Activated CD8-positive, alpha-beta memory T cell treated with anti-CD3 and anti-CD28 coated beads for 36 hours (primary cell): Measurements from ENCODE around the gene FGD1. TPM values are rescaled to one million over a fixed set of nuclear protein-coding genes. Genes with fewer than 3 reads are reported as not detected.

Experiments
- CTCF ChIA-PET: fragments of 350-600 bp; sonication (Branson Sonifier 250); formaldehyde crosslinking; loops from one replicate; lab custom pipeline; 2021; ENCODE audit warnings: antibody characterized with exemption; lab: Charles Lee
- POLR2A ChIA-PET: fragments of 350-600 bp; sonication (Branson Sonifier 250); formaldehyde crosslinking; loops from one replicate; lab custom pipeline; 2021; ENCODE audit warnings: antibody characterized with exemption; lab: Charles Lee
- total RNA-seq, 2 experiments: library from RNA; stranded (reverse); gene quantifications; one replicate each; pipeline ENCODE4 v1.2.3, GENCODE V29; 2021

Gene FGD1
- total RNA-seq, 2 experiments from 2014 or later, result 0.04 TPM; not detected in 1

DNA sequence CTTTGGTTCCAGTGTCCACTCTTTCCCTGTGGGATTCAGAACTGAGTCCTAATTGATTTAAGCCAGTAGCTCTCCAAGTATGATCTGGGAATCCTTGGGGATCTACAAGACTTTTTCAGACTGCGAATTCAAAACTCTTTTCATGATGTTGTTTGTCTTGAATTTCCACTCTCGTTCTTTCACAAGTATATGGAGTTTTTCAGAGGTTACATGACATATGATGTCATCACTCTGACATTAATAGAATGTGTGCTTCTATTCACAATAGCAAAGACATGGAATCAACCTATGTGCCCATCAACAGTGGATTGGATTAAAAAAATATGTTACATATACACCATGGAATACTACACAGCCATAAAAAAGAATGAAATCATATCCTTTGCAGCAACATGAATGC is 79.1 kb downstream of the FGD1 start:
- POLR2A ChIA-PET, result no interaction called here
- CTCF ChIA-PET, result no interaction called here

DNA sequence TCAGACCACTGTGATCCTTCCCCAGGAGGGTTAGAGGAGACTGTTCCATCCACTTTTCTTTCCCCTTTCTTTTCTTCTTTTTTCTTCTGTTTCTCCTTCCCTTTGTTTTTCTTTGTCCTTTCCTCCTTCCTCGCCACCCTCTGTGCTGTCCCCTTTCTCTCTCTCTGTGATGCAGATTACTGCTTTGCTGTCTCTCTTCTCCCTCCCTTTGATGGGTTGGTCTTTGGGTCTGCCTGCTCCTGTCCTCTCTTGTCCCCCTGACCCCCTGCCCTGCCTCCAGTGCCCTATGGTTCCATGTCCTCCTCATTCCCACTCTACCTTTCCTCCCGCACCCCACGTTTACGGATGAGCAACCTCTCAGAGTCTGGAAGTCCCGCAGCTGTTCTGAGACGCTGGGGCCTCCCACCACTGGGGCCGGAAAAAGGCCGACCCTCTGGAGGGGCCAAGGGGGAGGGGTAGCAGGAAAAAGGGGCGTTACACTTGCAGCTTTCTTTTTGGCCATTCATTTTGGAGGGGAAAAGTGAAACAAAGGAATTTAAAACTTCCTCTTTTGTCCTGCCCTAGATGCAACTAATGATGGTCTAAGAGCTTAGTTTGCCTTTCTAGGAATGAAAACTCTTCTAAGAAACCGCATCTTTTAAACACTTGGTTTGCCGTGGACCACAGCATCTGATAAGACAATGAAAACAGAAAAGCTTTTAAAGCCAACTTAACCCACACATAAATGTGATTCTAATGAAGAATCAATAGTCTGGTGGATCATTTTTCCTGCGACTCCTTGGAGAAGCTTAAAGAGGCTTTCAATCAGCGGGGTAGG is 80.3 kb downstream of the FGD1 start:
- POLR2A ChIA-PET, result no interaction called here
- CTCF ChIA-PET, result no interaction called here

DNA sequence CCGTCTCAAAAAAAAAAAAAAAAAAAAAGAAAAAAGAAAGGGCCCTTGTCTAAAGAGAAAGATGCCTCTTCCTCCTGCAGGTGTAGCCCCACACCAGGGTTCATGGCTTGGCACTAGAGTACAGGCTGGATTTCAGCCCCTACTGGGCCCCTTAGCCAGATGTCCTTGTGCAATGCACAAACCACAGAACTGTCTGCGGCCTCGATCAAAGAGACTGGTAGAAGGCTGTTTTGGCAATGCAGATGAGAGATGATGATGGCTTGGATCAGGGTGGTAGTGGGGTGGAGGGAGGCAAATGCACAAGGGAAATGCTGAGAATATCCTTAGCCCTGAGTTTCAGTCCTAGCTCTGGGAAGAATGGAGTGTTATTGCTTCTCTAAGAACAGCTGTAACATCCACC is 82.3 kb downstream of the FGD1 start:
- CTCF ChIA-PET, result no interaction called here
- POLR2A ChIA-PET, result no interaction called here

DNA sequence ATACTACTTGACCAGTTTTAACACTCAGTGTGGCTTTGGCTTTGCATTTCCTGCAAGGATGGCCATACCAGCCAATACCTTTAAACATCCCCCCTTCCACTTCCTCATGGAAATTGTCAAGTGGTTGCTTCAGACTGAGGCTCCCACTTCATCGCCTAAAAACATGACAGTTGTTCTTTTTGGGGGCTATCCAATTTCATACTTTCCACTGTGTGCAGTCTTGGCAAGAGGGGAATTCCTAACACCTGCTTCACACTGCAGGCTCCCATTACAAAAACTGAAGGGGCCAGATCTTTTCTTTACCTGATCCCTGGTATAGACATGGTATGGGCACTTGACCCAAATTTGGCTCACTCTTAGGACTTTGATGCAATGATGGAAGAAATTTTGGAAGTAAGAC is 84.3 kb downstream of the FGD1 start:
- POLR2A ChIA-PET, result no interaction called here
- CTCF ChIA-PET, result no interaction called here

DNA sequence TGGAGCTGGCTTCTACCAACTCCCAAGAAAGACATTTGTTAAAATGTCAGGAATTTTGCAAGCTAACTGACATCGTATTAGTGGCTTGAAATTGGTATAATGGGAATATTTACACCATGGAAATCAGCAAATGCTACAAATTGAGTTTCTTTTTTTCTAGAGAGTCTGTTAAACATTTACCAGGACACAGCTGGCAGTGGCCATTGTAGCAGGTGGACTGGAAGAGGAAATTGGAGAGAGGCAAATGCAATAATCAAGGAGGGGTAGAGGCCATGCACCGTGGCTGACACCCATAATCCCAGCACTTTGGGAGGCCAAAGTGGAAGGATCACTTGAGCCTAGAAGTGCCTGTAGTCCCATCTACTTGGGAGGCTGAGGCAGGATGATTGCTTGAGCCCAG is 88.8 kb downstream of the FGD1 start:
- POLR2A ChIA-PET, result interaction anchor here (0.5 kb wide), 1 partner anchor 93 kb away, joined by 3 read pairs; no protein-coding TSS in a partner anchor
- CTCF ChIA-PET, result no interaction called here

DNA sequence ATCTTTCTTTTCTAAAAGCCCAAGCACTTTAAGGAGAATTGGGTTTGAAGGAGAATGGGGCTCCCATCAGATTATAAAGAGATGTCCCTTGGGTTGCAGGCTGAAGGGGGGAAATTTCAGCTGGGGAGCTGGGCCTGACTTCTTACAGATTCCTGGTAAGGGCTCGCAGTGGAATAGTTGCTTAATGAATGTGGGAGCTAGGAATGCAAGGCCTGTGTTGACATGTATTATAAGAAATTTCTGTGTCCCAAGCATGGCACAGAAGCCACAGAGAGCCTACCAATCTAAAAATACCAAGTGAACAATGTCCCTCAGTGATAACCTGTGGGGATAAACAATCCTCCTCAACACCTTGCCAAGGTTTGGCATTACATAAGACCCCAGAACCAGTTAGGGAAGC is 98.9 kb downstream of the FGD1 start:
- POLR2A ChIA-PET, result no interaction called here
- CTCF ChIA-PET, result no interaction called here

Other genes starting within 250 kb of the FGD1 start
- under 1 TPM; 0.31 to 0.36 TPM for gene WNK3, start 138.2 kb downstream of the FGD1 start, total RNA-seq
- 10 to 100 TPM; 48.5 to 52.4 TPM for gene TSR2, start 55.8 kb downstream of the FGD1 start, total RNA-seq
- 10 to 100 TPM; 94.1 to 95.6 TPM for gene GNL3L, start 34.0 kb upstream of the FGD1 start, total RNA-seq